Activated T-cell treated with anti-CD3 and anti-CD28 coated beads, Interleukin-2, amount 50 U/mL, for 24 hours (primary cell): ENCODE results near the gene TP53AIP1.
A peak's percentile ranks its signal among the peaks of the same experiment; 100 is the strongest.

Experiments
- DNase-seq: peaks from one replicate; pipeline ENCODE4 v3.0.0-alpha.2; 2020
- H3K27ac Mint-ChIP-seq: 2 replicates; pipeline ENCODE4 v1.8.0; 2020; ENCODE audit warnings: mild to moderate bottlenecking, mixed read lengths
- H3K27me3 Mint-ChIP-seq: 2 replicates; pipeline ENCODE4 v1.8.0; 2020; ENCODE audit warnings: mixed read lengths
- H3K36me3 Mint-ChIP-seq: 2 replicates; pipeline ENCODE4 v1.8.0; 2020; ENCODE audit warnings: low read depth, mixed read lengths
- H3K4me1 Mint-ChIP-seq: 2 replicates; pipeline ENCODE4 v1.8.0; 2020; ENCODE audit warnings: low read depth, mixed read lengths
- H3K4me3 Mint-ChIP-seq: 2 replicates; pipeline ENCODE4 v1.8.0; 2020; ENCODE audit warnings: mild to moderate bottlenecking, moderate library complexity, mixed read lengths
- H3K9me3 Mint-ChIP-seq: 2 replicates; pipeline ENCODE4 v1.8.0; 2020; ENCODE audit warnings: mixed read lengths

TP53AIP1 gene

GRCh38 chr11:128911701-128912100 lies 31.0 kb downstream of the TP53AIP1 start:
- Mint-ChIP-seq H3K27ac (no peak overlapping the region), H3K36me3 (no peaks in the 10 kb centered on the region), H3K4me1 (no peaks in the 10 kb centered on the region), H3K4me3 (no peak overlapping the region), H3K27me3 (peaks cover 59% of the 10 kb centered on the region), H3K9me3 (no peaks in the 10 kb centered on the region)
- no peak for DNase-seq

DNA sequence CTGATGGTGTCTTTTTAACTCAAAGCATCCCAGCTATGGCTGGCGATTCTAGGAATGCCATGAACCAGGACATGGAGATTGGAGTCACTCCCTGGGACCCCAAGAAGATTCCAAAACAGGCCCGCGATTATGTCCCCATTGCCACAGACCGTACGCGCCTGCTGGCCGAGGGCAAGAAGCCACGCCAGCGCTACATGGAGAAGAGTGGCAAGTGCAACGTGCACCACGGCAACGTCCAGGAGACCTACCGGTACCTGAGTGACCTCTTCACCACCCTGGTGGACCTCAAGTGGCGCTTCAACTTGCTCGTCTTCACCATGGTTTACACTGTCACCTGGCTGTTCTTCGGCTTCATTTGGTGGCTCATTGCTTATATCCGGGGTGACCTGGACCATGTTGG lies 31.4 kb downstream of the TP53AIP1 start:
- H3K27me3 Mint-ChIP-seq, result peaks cover 62% of the 10 kb centered on the region
- H3K36me3 Mint-ChIP-seq, result no peaks in the 10 kb centered on the region
- H3K9me3 Mint-ChIP-seq, result no peaks in the 10 kb centered on the region
- DNase-seq, result no peak
- peaks cover under 1% of the 10 kb centered on the region for H3K4me1 Mint-ChIP-seq
- H3K4me3 Mint-ChIP-seq, result no peak overlapping the region
- H3K27ac Mint-ChIP-seq, result no peak overlapping the region

DNA sequence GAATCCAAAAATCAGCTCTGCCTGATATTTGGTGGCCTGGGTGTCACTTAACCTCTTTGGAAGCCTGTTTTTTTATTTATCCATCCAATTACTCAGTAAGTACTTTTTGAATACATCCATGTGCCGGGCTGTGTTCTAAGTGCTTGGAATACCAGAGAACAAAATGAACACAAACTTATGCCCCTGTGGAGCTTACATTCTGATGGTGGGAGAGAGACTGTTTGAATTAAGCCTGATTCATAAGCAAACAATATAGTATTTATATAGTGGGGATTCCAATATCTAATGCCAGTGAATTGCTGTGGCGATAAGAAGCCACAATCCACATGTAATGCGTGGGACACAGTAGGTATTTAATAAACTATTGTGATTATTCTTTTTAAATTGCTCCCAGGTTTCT lies 32.1 kb downstream of the TP53AIP1 start:
- H3K4me3 Mint-ChIP-seq, result no peak overlapping the region
- no peaks in the 10 kb centered on the region for H3K36me3 Mint-ChIP-seq
- no peak overlapping the region for H3K27ac Mint-ChIP-seq
- H3K4me1 Mint-ChIP-seq, result peaks cover 7% of the 10 kb centered on the region
- DNase-seq, result no peak
- H3K9me3 Mint-ChIP-seq, result no peaks in the 10 kb centered on the region
- peaks cover 61% of the 10 kb centered on the region for H3K27me3 Mint-ChIP-seq

DNA sequence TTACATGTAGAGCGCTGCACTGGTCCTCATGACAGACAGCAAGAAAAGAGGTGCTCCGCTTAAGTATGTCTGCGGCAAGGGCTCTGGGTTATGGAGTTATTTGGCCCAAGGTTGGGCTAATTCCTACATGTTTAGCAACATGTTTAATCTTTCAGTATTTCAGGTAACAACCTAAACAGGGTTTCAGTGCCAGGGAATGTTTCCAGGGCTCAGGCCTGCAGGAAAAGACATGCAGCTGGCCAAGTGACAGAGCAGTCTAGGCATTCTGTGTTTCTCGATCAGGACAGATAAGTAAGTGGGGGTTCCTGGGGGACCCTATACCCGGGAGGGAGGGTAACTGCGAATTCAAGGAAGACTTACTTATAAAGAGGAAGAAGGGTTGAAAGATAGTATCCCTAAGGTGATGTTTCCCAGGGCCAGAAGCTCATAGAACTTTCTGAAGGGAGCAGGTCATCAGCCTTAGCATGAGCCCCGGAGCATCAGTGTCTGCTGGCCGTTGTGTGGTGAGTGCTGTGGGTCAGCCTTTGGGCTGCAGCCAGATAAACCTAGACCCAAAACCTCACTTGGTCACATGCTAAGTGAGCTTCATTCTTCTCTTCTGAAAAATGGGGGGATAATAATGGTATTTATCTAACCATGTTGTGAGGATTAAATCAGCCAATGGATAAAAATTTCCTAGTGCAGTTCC lies 33.1 kb downstream of the TP53AIP1 start:
- Mint-ChIP-seq H3K27me3 (peaks cover 61% of the 10 kb centered on the region), H3K36me3 (no peaks in the 10 kb centered on the region), H3K4me1 (peaks cover 9% of the 10 kb centered on the region), H3K27ac (no peak overlapping the region), H3K9me3 (no peaks in the 10 kb centered on the region), H3K4me3 (no peak overlapping the region)
- DNase-seq, result no peak

GRCh38 chr11:128908391-128909246 lies 34.1 kb downstream of the TP53AIP1 start:
- H3K36me3 Mint-ChIP-seq, result no peaks in the 10 kb centered on the region

DNA sequence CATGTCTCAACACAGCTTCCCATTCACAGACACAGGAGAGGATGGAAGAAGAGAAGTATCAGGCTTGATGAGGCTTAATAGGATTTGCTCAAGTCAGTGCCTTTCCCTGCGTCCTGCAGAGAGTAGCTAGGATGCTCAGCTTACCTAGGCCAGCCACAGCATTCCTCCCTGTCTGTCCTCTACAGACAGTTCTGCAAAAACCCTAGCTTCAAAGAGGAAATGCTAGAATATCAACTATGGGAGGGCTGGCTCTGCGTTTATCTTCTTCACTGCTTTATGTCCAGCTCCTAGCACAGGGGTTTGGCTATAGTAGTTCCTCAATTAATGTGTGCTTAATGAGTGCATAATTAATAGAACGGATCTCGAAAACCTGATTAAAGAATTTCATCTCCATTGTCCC lies 35.1 kb downstream of the TP53AIP1 start:
- Mint-ChIP-seq H3K27ac (no peak overlapping the region), H3K4me1 (peaks cover 14% of the 10 kb centered on the region), H3K9me3 (no peaks in the 10 kb centered on the region), H3K4me3 (no peak overlapping the region), H3K36me3 (no peaks in the 10 kb centered on the region), H3K27me3 (peaks cover 70% of the 10 kb centered on the region)
- no peak for DNase-seq

More at GRCh38 chr11:128908391-128909246, 34.1 kb downstream of the TP53AIP1 start:
- no peak overlapping the region for H3K4me3 Mint-ChIP-seq
- H3K4me1 Mint-ChIP-seq, result peaks cover 14% of the 10 kb centered on the region
- no peaks in the 10 kb centered on the region for H3K9me3 Mint-ChIP-seq
- H3K27me3 Mint-ChIP-seq, result peaks cover 69% of the 10 kb centered on the region
- no peak for DNase-seq
- H3K27ac Mint-ChIP-seq, result no peak overlapping the region

DNA sequence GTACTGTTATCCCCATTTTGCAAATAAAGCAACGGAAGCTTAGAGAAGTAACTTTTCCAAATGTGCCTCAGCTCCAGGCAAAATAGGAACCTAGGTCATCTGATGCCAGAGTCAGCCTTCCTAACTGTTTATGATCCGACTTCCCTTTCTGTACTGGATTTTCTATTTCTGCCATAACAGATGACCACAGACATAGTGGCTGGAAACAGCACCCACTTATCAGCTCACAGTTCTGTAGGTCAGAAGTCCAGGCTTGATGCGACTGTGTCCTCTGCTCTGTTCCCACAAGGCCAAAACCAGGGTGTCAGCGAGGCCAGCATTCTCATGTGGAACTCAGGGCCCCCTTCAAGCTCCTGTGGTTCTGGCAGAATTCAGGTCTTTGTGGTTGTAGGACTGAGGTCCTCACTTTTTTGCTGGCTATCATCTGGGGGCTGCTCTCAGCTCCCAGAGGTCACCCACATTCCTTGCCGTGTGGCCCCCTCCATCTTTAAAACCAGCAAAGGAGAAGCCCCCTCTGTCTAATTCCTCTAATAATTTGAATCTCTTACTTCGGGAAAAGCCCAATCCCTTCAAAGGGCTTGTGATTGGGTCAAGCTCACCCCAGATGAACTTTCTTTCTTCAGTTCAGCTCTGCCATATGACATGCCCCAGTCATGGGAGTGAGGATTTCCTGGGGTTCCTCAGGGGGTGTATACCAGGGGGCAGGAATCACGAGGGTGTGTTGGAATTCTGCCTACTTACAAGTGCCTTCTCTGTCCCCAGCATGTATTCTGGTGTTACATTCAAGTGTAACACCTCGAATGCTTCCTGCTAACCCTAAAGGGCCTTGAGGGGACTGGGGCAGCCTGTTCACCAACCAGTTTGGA lies 36.3 kb downstream of the TP53AIP1 start:
- peaks cover 14% of the 10 kb centered on the region for H3K4me1 Mint-ChIP-seq
- no peak overlapping the region for H3K27ac Mint-ChIP-seq
- no peak for DNase-seq
- H3K27me3 Mint-ChIP-seq, result peaks cover 65% of the 10 kb centered on the region
- H3K4me3 Mint-ChIP-seq, result peak overlapping the region; percentile 70
- H3K9me3 Mint-ChIP-seq, result no peaks in the 10 kb centered on the region
- H3K36me3 Mint-ChIP-seq, result no peaks in the 10 kb centered on the region

- Mint-ChIP-seq H3K36me3 (no peaks in the 10 kb centered on the region), H3K27ac (no peak overlapping the region), H3K9me3 (no peaks in the 10 kb centered on the region), H3K4me3 (peak overlapping the region; percentile 70), H3K4me1 (peaks cover 14% of the 10 kb centered on the region), H3K27me3 (peaks cover 61% of the 10 kb centered on the region)
- peak; percentile 56 for DNase-seq
Observed at GRCh38 chr11:128905345-128906184, 37.1 kb downstream of the TP53AIP1 start.

DNA sequence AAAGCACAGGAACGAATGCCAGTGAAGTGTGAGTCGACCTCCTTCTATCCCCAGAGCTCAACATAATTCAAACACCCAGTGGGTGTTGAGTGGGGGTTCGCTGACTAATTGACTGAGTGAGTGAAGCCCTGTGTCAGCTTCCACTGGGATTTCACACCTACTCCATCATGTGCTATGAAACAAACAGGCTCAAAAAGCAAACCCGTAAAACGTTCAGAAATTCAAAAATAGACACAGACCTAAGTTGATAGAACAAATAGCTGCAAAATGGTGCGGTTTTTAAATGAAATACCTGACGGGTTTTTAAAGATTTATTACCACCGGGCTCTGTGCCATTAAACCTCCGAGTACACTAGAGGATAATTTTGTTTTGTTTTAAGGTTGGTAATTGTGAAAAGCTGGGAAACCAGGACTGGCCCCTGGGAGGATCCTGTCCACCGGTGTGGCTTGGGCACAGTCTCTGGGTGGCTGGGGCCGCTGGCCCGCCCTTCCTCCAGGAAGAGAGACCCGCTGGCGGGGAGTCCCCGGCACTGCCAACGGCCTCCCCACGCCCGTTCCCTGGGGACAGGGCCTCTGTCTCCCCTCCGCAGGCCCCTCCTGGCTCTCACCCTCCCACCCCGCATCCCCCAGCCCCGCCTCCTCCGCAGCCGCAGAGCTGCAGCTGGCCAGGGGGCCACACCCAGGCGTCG lies 37.9 kb downstream of the TP53AIP1 start:
- Mint-ChIP-seq H3K4me1 (peaks cover 14% of the 10 kb centered on the region), H3K27me3 (peaks cover 57% of the 10 kb centered on the region)

DNA sequence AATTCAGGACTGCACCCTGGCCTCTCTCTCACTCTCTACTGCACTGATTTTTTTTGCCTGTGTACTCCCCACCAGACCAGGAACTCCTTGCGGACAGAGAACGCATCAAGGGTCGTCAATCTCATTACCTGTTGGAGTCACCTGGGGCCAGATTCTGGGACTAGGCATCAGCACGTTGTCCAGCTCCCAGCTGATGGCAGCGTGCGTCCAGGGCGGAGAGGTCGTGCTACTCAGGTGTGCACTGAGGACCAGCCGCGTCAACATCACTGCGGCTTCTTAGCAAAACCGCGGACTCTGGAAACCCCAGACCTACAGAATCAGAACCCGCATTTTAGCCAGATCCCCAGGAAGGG lies 38.4 kb downstream of the TP53AIP1 start:
- no peak for DNase-seq
- H3K36me3 Mint-ChIP-seq, result no peaks in the 10 kb centered on the region
- H3K9me3 Mint-ChIP-seq, result no peaks in the 10 kb centered on the region
- H3K27ac Mint-ChIP-seq, result no peak overlapping the region
- peaks cover 52% of the 10 kb centered on the region for H3K27me3 Mint-ChIP-seq
- H3K4me1 Mint-ChIP-seq, result peaks cover 14% of the 10 kb centered on the region
- no peak overlapping the region for H3K4me3 Mint-ChIP-seq

More for the DNA sequence above, 37.9 kb downstream of the TP53AIP1 start:
- Mint-ChIP-seq H3K9me3 (no peaks in the 10 kb centered on the region), H3K27ac (no peak overlapping the region), H3K36me3 (no peaks in the 10 kb centered on the region), H3K4me3 (peak overlapping the region; percentile 40)
- DNase-seq, result no peak

DNA sequence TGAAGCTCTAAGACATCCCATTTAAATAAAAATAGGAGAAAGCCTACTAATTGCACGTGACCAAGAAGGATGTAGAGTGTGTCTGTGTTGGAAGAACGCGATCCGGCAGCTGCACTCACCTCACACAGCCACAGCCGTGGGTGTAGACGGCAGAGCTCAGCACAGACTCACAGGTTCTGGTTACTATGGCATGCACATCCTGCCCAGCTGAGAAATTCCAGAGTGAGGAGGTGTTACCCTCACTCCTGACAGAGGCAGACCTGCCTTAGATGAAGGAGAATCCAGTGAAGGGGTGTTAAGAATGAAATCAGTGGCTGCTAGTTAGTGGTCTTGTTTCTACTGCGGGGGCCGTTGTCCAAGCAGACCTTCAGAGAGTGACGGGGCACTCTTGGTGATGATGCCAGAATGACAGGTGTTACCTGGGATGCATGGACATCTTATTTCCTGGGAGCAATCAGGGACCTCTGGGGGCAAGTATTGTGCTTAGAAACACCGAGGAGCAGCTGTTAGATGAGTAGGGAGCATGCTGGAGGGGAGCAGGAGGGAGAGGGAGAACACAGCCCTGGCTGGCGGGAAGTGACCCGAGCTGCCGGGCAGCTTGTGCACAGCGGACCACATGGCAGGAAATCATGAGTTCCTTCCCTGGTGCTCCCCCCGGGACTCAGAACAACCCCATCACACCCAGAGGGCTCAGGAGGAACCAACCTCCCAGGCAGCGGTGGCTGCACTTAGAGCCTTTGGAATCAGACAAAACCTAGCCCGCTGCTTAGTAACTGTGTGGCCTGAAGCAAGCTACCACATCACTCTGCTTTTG lies 39.2 kb downstream of the TP53AIP1 start:
- H3K36me3 Mint-ChIP-seq, result no peaks in the 10 kb centered on the region
- H3K27ac Mint-ChIP-seq, result no peak overlapping the region
- H3K4me3 Mint-ChIP-seq, result no peak overlapping the region
- H3K4me1 Mint-ChIP-seq, result peaks cover 14% of the 10 kb centered on the region
- no peaks in the 10 kb centered on the region for H3K9me3 Mint-ChIP-seq
- no peak for DNase-seq
- peaks cover 44% of the 10 kb centered on the region for H3K27me3 Mint-ChIP-seq

GRCh38 chr11:128902515-128903066 lies 40.1 kb downstream of the TP53AIP1 start:
- H3K27ac Mint-ChIP-seq, result no peak overlapping the region
- no peak for DNase-seq
- peaks cover 14% of the 10 kb centered on the region for H3K4me1 Mint-ChIP-seq
- no peak overlapping the region for H3K4me3 Mint-ChIP-seq
- H3K27me3 Mint-ChIP-seq, result peaks cover 35% of the 10 kb centered on the region
- no peaks in the 10 kb centered on the region for H3K9me3 Mint-ChIP-seq
- H3K36me3 Mint-ChIP-seq, result no peaks in the 10 kb centered on the region
